Activated gamma-delta T cell treated with anti-CD3 and anti-CD28 coated beads, Interleukin-2, amount 50 U/mL, for 16 hours (primary cell): ENCODE measurements around the gene KAZN.

ENCODE experiments used
- DNase-seq: peaks from one replicate; pipeline ENCODE4 v3.0.0-alpha.2; 2020; ENCODE audit warnings: low read depth

KAZN gene

GRCh38 chr1:14590411-14591180 is 7.9 kb upstream of the KAZN start:
- no peak for DNase-seq

GRCh38 chr1:14591600-14591999 is 6.9 kb upstream of the KAZN start:
- no peak for DNase-seq

GRCh38 chr1:14592004-14592631 is 6.4 kb upstream of the KAZN start:
- DNase-seq = no peak

GRCh38 chr1:14593302-14593701 is 5.2 kb upstream of the KAZN start:
- no peak for DNase-seq

GRCh38 chr1:14594045-14594444 is 4.4 kb upstream of the KAZN start:
- no peak for DNase-seq

- no peak for DNase-seq
Measured at GRCh38 chr1:14596591-14596990, 1.9 kb upstream of the KAZN start.

- no peak for DNase-seq
Measured at GRCh38 chr1:14597343-14598006, 1.0 kb upstream of the KAZN start.

DNA sequence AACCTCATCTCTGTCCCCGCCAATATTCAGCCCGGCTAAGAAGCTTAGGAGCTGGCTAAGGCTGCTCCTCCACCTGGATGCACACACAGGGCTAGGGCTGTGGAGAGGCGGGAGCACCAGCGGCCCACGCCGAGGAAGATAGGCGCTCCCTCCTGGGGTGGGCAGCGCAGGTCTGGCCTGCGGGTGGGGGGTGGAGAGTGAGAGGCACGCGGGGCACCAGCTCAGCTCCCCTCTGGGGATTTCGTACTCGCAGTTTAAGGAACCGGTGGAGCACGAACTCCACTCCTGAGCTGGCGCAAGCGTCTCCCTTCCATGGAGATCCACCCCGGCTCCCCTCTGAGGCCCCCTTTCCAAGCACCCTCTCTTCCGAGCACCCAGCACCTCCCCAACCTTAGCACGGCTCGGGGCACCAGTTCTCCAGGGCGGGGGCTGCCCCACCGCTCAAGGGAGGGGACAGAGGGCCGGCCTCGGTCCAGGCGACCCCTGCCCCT is 433 bp upstream of the KAZN start:
- no peak for DNase-seq

DNA sequence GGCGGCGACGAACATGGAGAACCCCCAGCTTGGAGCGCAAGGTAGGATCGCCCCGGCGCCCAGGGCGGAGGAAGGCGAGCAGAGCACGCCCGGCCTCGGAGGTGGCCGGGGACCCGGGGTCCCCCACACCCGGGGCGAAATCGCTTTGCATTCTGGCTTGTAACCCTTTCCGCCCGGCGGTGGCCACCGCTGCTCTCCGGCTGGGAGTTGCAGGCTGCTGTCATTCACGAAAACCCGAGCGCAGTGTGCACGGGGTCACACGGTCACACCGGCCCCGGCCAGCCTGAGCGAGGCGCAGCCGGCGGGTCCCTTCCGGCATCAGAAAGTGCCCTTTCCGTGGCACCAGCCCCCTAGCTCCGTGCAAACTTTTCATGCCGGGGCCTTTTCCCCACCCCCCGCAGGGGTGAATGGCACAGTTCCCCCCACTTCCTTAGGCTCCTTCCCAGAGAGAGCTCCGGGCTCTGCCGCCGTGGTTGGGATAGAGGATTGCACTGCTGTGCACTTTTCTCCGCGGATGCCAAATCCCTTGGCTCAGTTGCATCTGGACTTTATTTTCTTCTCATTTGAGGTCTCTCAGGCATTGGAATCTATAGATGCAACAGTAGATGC is 802 bp downstream of the KAZN start:
- DNase-seq = no peak

GRCh38 chr1:14599800-14600199 is 1.3 kb downstream of the KAZN start:
- DNase-seq = no peak

- DNase-seq = no peak
Measured at GRCh38 chr1:14600405-14601112, 2.1 kb downstream of the KAZN start.

DNA sequence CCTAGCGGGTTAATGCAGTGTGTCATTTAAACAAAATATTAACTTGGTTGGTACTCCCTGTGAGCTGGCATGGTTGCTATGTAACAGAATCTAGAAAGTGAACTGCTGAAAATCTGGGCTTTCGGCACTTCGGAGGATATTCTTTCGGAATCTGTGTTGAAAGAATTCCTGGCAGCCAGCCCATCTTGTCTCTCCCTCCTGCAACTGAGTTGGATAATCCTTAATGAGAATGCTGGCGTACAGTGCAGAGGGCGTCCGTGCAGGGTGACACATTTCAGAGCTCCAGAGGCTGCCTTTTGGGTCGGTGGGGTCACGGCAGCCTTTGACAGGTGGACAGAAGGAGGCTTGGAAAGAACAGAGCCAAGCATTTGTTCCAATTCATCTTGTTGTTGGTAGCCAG is 3.7 kb downstream of the KAZN start:
- no peak for DNase-seq

DNA sequence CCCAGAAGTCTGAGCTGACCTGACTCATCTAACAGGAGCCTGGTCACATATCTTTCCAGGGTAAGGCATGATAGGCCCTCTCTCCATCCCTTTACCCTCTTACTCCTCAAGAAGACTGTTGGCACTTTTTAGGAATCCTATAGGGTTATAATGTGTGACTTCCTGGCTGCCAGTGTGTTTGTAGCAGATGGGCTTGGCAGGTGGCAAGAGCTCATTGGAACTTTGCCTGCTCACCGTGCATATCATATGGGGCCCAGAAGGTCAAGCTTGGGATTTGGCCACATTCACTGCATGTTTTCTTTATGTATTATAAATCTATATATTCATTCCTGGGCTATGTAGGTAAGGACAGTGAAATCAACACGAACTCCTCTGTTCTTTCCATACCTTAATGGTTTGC is 5.2 kb downstream of the KAZN start:
- no peak for DNase-seq

GRCh38 chr1:14604414-14604813 is 5.9 kb downstream of the KAZN start:
- no peak for DNase-seq

GRCh38 chr1:14605945-14606344 is 7.5 kb downstream of the KAZN start:
- DNase-seq = no peak

GRCh38 chr1:14606632-14607031 is 8.1 kb downstream of the KAZN start:
- no peak for DNase-seq

DNA sequence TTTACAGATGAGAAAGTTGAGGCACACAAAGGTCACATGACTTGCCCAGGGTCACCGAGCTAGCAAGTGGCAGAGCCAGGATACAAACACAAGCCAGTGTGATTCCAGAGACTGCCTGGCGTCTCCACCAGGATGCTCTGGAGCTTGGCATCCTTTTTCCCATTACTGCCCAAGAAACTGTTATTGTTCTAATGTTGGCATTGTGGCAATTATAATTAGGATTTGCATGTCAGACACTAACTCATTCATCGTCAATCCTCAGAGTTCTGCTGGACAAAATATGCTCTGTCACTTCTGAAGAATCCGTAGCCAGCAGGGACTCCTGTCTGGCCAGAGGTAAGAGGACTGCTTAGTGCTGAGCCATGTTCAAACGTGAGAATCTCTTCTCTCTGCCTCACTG is 8.8 kb downstream of the KAZN start:
- no peak for DNase-seq

- DNase-seq = no peak
Measured at GRCh38 chr1:14608308-14608707, 9.8 kb downstream of the KAZN start.

DNA sequence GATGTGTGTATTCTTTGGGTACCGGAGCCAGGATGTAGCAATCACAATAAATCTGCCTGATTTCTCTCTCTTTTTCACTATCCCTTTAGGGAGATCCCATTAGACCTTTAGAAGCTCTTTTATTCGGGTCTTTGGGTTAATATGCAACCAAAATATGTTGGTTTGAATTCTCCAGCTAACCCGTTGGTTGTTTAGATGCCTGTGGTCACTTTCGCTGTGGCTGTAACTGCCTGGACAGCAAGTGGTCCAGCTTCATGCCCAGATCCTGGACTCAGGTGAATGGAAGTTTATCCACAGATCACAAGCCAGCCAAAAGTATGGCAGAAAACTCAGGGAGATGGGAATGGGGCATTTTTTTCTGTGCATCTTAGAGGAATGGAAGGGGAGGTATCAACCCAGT is 12.3 kb downstream of the KAZN start:
- DNase-seq = no peak

- no peak for DNase-seq
Measured at GRCh38 chr1:14611792-14612191, 13.3 kb downstream of the KAZN start.

- DNase-seq = no peak
Measured at GRCh38 chr1:14612256-14612655, 13.8 kb downstream of the KAZN start.

- DNase-seq = no peak
Measured at GRCh38 chr1:14613926-14614325, 15.4 kb downstream of the KAZN start.
